ENCODE results near the gene SLF2.

DNA sequence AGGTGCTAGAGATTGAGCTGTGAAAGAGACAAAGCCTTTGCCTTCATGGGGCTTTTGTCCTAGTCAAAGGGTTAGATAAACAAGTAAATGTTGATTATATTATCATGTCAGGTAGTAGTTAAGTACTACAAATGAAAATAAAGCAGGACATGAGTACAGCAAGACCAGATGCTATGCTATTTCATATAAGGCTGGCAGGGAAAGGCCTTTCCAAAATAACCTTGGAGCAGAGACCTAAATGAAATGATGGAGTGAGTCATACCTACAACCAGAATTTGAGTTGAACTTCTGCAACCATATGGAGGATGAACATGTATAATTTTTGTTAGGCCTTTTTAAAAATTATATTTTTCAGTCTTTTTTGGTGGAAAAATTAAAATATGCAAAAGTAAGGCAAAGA is 33.0 kb downstream of the SLF2 start:
- TF ChIP-seq SPI1 (IDR thresholded peaks at IDR 0.05; ENCODE audit: low read depth, low read length) (no peak), POLR2A (IDR thresholded peaks at IDR 0.05; ENCODE audit: low read depth, low read length) (no peak), TAF1 (IDR thresholded peaks at IDR 0.05; ENCODE audit: low read depth, low read length) (no peak)
